Lower leg skin (tissue), 4 donors: ENCODE results near the gene PPP4R3B. TPM values are rescaled to one million over a fixed set of nuclear protein-coding genes. Genes with fewer than 3 reads are reported as not detected.

ENCODE experiments used
- DNase-seq, 2 donors: peaks; one replicate each; pipeline ENCODE4 v3.0.0-alpha.2; 2019; ENCODE audit warnings: low spot score in 2 of 2
- H3K4me3 ChIP-seq: fragments of 200-600 bp; sonication (generic); 2 replicates; pipeline ENCODE4 v1.5.1; 2017; ENCODE audit warnings: mild to moderate bottlenecking, low read depth; ENCODE audit not compliant: poor library complexity, severe bottlenecking
- POLR2A ChIP-seq, 2 donors: fragments of 450-650 bp; IDR thresholded peaks; one replicate each; pipeline ENCODE4 v1.6.1; 2016 to 2017; ENCODE audit warnings: antibody characterized with exemption in 2 of 2, mild to moderate bottlenecking in 1 of 2, moderate library complexity in 1 of 2
- WGBS, 2 donors: methylation state at CpG; one replicate each; pipeline ENCODE4 v1.1.5; 2018; 5-methylcytosine and 5-hydroxymethylcytosine counted together
- intact Hi-C: fragments of 100-400 bp; cut with DNase I; formaldehyde crosslinking; loops from one replicate; pipeline ENCODE4 v1.15.0; 2023; ENCODE audit warnings: low total_unique reads
- total RNA-seq, 4 donors: library from RNA; depleted of rRNA; stranded (reverse); fragments of >200 nt; gene quantifications; one replicate each; pipeline ENCODE4 v1.1.0, GENCODE V29; 2016
- TF ChIP-seq, protein P1 (sequence below), 3 donors: fragments of 450-650 bp; IDR thresholded peaks; one replicate each; pipeline ENCODE4 v1.5.1; 2016; ENCODE audit warnings: antibody characterized with exemption in 3 of 3, mild to moderate bottlenecking in 3 of 3, moderate library complexity in 2 of 3

The PPP4R3B gene
- total RNA-seq, 4 donors from 2014 or later, result 46.8 to 57.8 (median 48.8) TPM

DNA sequence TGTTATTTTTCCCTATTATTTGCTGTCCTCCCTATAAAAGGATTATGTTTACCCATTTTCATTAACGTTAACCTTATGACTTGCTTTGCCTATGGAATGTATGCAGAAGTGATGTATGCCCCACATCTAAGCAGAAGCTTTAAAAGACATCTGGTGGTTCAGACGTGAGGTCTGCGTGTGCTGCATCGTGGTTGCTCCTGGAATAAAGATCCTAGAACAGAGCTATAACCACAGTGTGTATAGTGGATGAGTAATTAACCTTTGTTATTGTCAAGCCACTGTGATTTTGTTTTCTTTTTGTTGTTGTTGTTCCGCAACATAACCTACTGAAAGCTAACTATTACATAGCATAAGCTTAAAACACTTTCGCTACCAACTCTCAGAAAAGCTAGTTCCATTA, 118.8 kb downstream of the PPP4R3B start:
- TF ChIP-seq, protein P1, sequence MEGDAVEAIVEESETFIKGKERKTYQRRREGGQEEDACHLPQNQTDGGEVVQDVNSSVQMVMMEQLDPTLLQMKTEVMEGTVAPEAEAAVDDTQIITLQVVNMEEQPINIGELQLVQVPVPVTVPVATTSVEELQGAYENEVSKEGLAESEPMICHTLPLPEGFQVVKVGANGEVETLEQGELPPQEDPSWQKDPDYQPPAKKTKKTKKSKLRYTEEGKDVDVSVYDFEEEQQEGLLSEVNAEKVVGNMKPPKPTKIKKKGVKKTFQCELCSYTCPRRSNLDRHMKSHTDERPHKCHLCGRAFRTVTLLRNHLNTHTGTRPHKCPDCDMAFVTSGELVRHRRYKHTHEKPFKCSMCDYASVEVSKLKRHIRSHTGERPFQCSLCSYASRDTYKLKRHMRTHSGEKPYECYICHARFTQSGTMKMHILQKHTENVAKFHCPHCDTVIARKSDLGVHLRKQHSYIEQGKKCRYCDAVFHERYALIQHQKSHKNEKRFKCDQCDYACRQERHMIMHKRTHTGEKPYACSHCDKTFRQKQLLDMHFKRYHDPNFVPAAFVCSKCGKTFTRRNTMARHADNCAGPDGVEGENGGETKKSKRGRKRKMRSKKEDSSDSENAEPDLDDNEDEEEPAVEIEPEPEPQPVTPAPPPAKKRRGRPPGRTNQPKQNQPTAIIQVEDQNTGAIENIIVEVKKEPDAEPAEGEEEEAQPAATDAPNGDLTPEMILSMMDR (IDR thresholded peaks at IDR 0.05), result no peak
- no peak for TF ChIP-seq POLR2A (IDR thresholded peaks at IDR 0.05)
- no peak overlapping the region for H3K4me3 ChIP-seq
- 76 to 88% methylated on average over 6 of the region's 6 CpGs for WGBS, 2 donors
- intact Hi-C loops, result no loop called here
- no peak for DNase-seq

Other genes with a start within 250 kb of the PPP4R3B start
- 10 to 100 TPM in 2 of 4 donors, 1 to 10 TPM in 2; 8.4 to 15.9 (median 9.4) TPM for gene CCDC88A, start 197.8 kb downstream of the PPP4R3B start, total RNA-seq
- 10 to 100 TPM; 10.3 to 17.4 (median 14.8) TPM for gene CFAP36, start 97.9 kb downstream of the PPP4R3B start, total RNA-seq
- 10 to 100 TPM in 1 of 4 donors, 1 to 10 TPM in 3; 5.6 to 10.4 (median 8.9) TPM for gene PNPT1, start 76.2 kb upstream of the PPP4R3B start, total RNA-seq